ENCODE results near the gene CUL1.

Gene CUL1

DNA sequence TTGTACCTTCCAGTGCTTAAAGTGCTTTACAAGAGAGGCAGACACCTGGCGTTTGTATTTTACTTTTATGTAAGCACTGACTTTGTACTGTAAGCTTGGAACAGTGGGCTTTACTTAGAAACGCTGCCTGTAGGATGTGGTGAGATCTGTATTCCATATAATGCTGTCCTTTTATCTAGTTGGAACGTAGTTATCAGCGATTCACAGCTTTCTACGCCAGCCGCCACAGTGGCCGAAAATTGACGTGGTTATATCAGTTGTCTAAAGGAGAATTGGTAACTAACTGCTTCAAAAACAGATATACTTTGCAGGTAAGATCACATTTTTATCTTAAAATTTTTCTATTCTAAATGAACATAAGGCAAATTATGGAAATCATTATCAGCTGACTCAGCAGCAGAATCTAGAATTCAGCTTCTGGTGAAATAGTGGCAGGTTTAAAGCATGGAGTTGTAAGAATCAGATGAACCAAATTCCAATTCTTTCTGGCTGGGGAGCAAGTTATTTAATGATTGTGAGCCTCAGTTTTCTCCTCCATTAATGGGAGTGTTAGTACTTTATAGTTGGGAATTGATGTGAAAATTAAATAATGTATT, 91.5 kb downstream of the CUL1 start:
- no peak for DNase-seq (ENCODE audit: low read depth)
- TF ChIP-seq, protein P1, sequence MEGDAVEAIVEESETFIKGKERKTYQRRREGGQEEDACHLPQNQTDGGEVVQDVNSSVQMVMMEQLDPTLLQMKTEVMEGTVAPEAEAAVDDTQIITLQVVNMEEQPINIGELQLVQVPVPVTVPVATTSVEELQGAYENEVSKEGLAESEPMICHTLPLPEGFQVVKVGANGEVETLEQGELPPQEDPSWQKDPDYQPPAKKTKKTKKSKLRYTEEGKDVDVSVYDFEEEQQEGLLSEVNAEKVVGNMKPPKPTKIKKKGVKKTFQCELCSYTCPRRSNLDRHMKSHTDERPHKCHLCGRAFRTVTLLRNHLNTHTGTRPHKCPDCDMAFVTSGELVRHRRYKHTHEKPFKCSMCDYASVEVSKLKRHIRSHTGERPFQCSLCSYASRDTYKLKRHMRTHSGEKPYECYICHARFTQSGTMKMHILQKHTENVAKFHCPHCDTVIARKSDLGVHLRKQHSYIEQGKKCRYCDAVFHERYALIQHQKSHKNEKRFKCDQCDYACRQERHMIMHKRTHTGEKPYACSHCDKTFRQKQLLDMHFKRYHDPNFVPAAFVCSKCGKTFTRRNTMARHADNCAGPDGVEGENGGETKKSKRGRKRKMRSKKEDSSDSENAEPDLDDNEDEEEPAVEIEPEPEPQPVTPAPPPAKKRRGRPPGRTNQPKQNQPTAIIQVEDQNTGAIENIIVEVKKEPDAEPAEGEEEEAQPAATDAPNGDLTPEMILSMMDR (IDR thresholded peaks at IDR 0.05; ENCODE audit: low read length, missing control alignments) = no peak

DNA sequence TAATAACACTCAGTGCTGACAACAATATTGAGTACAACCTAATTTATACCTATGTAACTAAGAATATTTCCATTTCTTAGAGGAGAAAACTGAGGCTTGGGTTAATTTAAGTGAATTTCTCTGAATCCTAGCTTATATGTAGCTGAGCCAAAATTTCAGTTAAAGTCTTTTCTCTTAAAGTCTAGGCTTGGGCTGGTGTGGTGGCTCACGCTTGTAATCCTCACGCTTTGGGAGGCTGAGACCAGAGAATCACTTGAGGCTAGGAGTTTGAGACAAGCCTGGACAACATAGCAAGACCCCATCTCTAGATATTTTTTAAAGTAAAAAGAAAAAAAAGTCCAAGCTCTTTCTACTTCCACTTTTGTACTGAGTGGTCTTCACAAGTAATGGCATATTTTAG, 92.1 kb downstream of the CUL1 start:
- H3K4me3 ChIP-seq (replicated peaks; ENCODE audit: low read depth, low read length) = no peak overlapping the region
- TF ChIP-seq, protein P1 (IDR thresholded peaks at IDR 0.05; ENCODE audit: low read length, missing control alignments) = no peak
- no peak for DNase-seq (ENCODE audit: low read depth)

More for the DNA sequence above, 91.5 kb downstream of the CUL1 start:
- H3K4me3 ChIP-seq (replicated peaks; ENCODE audit: low read depth, low read length) = no peak overlapping the region

DNA sequence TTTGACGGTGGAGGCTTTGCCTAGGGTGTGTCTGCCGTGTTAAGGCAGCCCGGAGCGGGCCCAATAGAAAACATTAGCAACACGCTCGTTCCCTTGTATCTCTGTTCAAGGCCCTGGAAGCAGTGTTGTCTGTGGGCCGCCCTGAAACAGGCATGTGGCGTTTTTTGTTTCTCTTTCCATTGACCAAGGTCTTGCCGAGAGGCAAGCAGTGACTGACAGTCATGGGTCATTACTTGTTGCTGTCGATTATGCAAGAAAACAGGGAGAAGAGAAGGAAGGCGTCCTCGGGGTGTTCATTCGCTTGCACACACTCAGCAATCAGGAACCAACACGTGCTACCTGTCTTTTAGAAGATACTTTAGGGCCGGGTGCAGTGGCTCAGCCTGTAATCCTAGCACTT, 92.8 kb downstream of the CUL1 start:
- DNase-seq (ENCODE audit: low read depth) = no peak
- H3K4me3 ChIP-seq (replicated peaks; ENCODE audit: low read depth, low read length) = no peak overlapping the region
- TF ChIP-seq, protein P1 (IDR thresholded peaks at IDR 0.05; ENCODE audit: low read length, missing control alignments) = no peak

DNA sequence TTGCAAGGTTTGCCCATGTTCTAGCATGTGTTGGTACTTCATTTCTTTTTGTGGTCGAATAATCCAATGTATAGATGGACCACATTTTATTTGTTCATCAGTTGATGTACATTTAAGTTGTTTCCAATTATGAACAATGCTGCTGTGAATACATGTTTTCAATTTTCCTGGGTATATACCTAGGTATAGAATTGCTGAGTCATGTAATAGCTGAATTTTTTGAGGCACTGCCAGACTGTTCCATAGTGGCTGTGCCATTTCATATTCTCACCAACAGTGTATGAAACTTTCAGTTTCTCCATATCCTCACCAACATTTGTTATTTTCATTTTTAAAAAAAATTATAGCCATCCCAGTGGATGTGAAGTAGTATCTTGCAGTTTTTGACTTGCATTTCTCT, 94.9 kb downstream of the CUL1 start:
- TF ChIP-seq, protein P1 (IDR thresholded peaks at IDR 0.05; ENCODE audit: low read length, missing control alignments) = no peak
- no peak overlapping the region for H3K4me3 ChIP-seq (replicated peaks; ENCODE audit: low read depth, low read length)
- peak; percentile 23 for DNase-seq (ENCODE audit: low read depth)

DNA sequence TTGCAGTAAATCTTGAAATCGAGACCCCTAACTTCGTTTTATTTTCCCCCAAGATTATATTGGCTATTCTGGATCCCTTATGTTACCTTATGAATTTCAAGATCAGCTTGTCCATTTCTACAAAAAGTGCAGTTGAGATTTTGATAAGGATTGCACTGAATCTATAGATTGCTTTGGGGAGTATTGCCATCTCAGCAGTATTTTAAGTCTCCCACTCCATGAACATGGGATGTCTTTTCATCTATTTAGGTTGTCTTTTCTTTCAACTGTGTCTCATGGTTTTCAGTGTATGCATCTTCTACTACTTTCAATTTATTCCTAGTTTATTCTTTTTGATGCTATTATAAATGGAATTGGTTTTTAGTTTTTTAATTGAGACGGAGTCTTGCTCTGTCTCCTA, 95.8 kb downstream of the CUL1 start:
- H3K4me3 ChIP-seq (replicated peaks; ENCODE audit: low read depth, low read length) = no peak overlapping the region
- DNase-seq (ENCODE audit: low read depth) = no peak
- TF ChIP-seq, protein P1 (IDR thresholded peaks at IDR 0.05; ENCODE audit: low read length, missing control alignments) = no peak

DNA sequence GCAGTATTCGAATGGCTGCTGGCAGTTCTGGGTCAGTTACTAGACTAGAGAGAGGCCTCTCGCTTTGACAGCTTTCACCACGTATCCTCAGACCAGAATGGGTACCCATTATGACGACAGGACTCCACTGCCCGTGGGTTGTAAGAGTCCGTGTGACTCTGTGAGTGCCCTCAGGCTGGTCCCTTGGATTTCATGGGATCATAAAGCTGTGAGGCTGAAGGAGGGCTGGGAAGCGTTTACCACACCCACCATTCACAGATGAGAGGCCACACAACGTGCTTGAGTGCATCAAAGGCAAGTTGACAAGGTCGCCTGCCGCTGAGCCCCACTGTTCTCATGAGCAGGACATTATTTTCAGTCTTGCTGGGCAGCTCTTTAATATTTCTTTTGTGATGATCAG, 98.1 kb downstream of the CUL1 start:
- TF ChIP-seq, protein P1 (IDR thresholded peaks at IDR 0.05; ENCODE audit: low read length, missing control alignments) = no peak
- DNase-seq (ENCODE audit: low read depth) = no peak
- H3K4me3 ChIP-seq (replicated peaks; ENCODE audit: low read depth, low read length) = no peak overlapping the region

DNA sequence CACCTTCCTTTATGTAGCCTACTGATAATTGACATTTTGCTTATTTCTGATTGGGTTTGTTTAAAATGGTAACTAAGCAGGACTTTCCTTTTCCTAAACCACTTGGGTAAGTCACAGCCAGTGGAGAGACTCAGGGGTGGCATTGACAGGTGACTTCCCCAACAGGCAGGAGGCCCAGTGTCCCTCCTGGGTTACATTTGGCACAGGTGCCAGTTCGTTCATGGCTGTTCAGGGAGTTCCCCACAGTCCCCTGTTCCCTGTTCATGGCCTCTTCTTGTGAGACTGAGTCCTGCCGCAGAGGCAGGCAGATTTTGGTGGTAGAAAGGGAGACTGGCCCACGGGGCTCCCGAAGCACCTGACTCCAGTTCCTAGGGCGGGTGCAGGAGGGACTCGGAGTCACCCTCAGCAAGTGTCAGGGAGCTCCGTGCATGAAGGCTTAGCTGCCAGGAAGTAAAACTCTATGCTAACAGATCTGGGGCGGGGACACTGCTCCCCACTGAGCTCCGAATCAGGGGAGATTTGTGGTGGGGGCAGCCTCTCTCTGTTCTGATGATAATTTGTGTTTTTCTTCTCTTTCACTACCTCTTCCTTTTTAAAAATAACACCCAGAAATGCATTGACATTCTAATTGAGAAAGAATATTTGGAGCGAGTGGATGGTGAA, 101.3 kb downstream of the CUL1 start:
- no peak overlapping the region for H3K4me3 ChIP-seq (replicated peaks; ENCODE audit: low read depth, low read length)
- TF ChIP-seq, protein P1 (IDR thresholded peaks at IDR 0.05; ENCODE audit: low read length, missing control alignments) = no peak
- no peak for DNase-seq (ENCODE audit: low read depth)
